AG04449 (cell line): ENCODE measurements around the gene MED8.
"Not testable (repeated sequence)": the region's sequence is repeated elsewhere in the genome, so short reads cannot be mapped to it uniquely, and the experiment has no call there.

ENCODE experiments used
- CTCF ChIA-PET: fragments of 350-600 bp; formaldehyde crosslinking; extraction: SDS; loops from one replicate; lab custom pipeline; 2021; ENCODE audit warnings: antibody characterized with exemption; lab: Yijun Ruan, JAX
- POLR2A ChIA-PET: fragments of 400-600, 350-600 bp; formaldehyde crosslinking; extraction: SDS; loops from one replicate; lab custom pipeline; 2020; ENCODE audit warnings: antibody characterized with exemption, inconsistent platforms; lab: Yijun Ruan, JAX
- DNase-seq: peaks from one replicate; pipeline ENCODE4 v3.0.0-alpha.2; 2010; ENCODE audit warnings: low read depth, low spot score
- H3K4me3 ChIP-seq: 2 replicates; pipeline ENCODE4 v1.5.1; 2011; ENCODE audit warnings: low read depth, mild to moderate bottlenecking, control low read depth, low read length
- CTCF ChIP-seq: IDR thresholded peaks from one replicate; pipeline ENCODE4 v1.5.1; 2011; ENCODE audit warnings: mild to moderate bottlenecking, moderate library complexity, low read length, control low read depth, inconsistent platforms; ENCODE audit not compliant: insufficient read depth; ENCODE audit errors: missing control alignments

MED8 gene

GRCh38 chr1:43405876-43406234, 16.3 kb upstream of the MED8 start:
- no peak overlapping the region for H3K4me3 ChIP-seq
- POLR2A ChIA-PET = no interaction called here
- no peak for DNase-seq
- no peak for TF ChIP-seq CTCF
- CTCF ChIA-PET = interaction anchor here (1.3 to 4.7 kb wide), 2 partner anchors 8 to 179 kb away, joined by 3 to 28 read pairs; no protein-coding TSS in a partner anchor

GRCh38 chr1:43405219-43405875, 15.7 kb upstream of the MED8 start:
- POLR2A ChIA-PET = no interaction called here
- CTCF ChIA-PET = interaction anchor here (4.7 kb wide), 1 partner anchor 9 kb away, joined by 28 read pairs; no protein-coding TSS in a partner anchor
- H3K4me3 ChIP-seq = no peak overlapping the region
- DNase-seq = no peak
- no peak for TF ChIP-seq CTCF

GRCh38 chr1:43404353-43404752, 14.8 kb upstream of the MED8 start:
- no peak for DNase-seq
- CTCF ChIA-PET = interaction anchor here (4.7 kb wide), 1 partner anchor 10 kb away, joined by 28 read pairs; no protein-coding TSS in a partner anchor
- POLR2A ChIA-PET = no interaction called here
- no peak for TF ChIP-seq CTCF
- no peak overlapping the region for H3K4me3 ChIP-seq

- CTCF ChIA-PET = interaction anchor here (4.7 kb wide), 1 partner anchor 12 kb away, joined by 28 read pairs; no protein-coding TSS in a partner anchor
- TF ChIP-seq CTCF = no peak
- no peak for DNase-seq
- no peak overlapping the region for H3K4me3 ChIP-seq
- POLR2A ChIA-PET = no interaction called here
Measured at GRCh38 chr1:43402089-43402865, 12.7 kb upstream of the MED8 start.

GRCh38 chr1:43400441-43400840, 10.8 kb upstream of the MED8 start:
- POLR2A ChIA-PET, DNase-seq, H3K4me3 ChIP-seq: not testable (repeated sequence)
- CTCF ChIA-PET = interaction anchor here (0.8 to 3.7 kb wide), 3 partner anchors 10 to 173 kb away, joined by 3 to 17 read pairs (median 12); partner anchors contain the start of genes MED8 and SZT2

GRCh38 chr1:43398227-43398626, 8.6 kb upstream of the MED8 start:
- no peak for TF ChIP-seq CTCF
- ChIA-PET POLR2A (no interaction called here), CTCF (interaction anchor here (3.0 to 3.7 kb wide), 2 partner anchors 16 to 171 kb away, joined by 12 to 17 read pairs; no protein-coding TSS in a partner anchor)
- DNase-seq = no peak
- no peak overlapping the region for H3K4me3 ChIP-seq
